HEK293 (cell line): ENCODE measurements around the gene TMEM145.

Source experiments
- CTCF ChIA-PET: fragments of 350-600 bp; formaldehyde crosslinking; extraction: SDS; loops from one replicate; lab custom pipeline; 2021; ENCODE audit warnings: antibody characterized with exemption; lab: Yijun Ruan, JAX
- POLR2A ChIA-PET: fragments of 300-600 bp; formaldehyde crosslinking; extraction: SDS; loops from one replicate; lab custom pipeline; 2020; ENCODE audit warnings: antibody characterized with exemption, inconsistent platforms; lab: Yijun Ruan, JAX
- H3K27ac ChIP-seq: fragments of 200-500 bp; sonication (Bioruptor generic); 2 replicates; pipeline ENCODE4 v1.5.1; 2014; ENCODE audit warnings: low read depth, low read length, control low read depth, inconsistent platforms; ENCODE audit errors: extremely low read depth
- H3K36me3 ChIP-seq, 2 experiments: fragments of 200-500 bp in 1 of 2; sonication (Bioruptor generic) in 1 of 2; 1 replicate in 1 of 2; 2 replicates in 1 of 2; pipeline ENCODE4 v1.5.1; 2014 to 2017; ENCODE audit warnings: inconsistent platforms in 2 of 2, low read length in 2 of 2; ENCODE audit not compliant: control insufficient read depth in 2 of 2, insufficient read depth in 1 of 2
- H3K4me1 ChIP-seq: fragments of 200-500 bp; sonication (Bioruptor generic); 2 replicates; pipeline ENCODE4 v1.5.1; 2014; ENCODE audit warnings: mild to moderate bottlenecking, low read length, inconsistent platforms; ENCODE audit not compliant: control insufficient read depth, insufficient read depth
- H3K4me3 ChIP-seq: 2 replicates; pipeline ENCODE4 v1.5.1; 2011; ENCODE audit warnings: low read depth, mild to moderate bottlenecking, control low read depth, low read length, moderate library complexity
- H3K9me3 ChIP-seq: fragments of 200-500 bp; sonication (Bioruptor generic); 2 replicates; pipeline ENCODE4 v1.5.1; 2014; ENCODE audit warnings: low read depth, low read length, inconsistent platforms; ENCODE audit not compliant: control insufficient read depth, insufficient read depth
- GFI1B ChIP-seq: fragments of 450-650 bp; formaldehyde crosslinking; IDR thresholded peaks from 2 replicates; pipeline ENCODE4 v1.5.1; 2016; ENCODE audit warnings: missing biosample characterization, missing genetic modification characterization
- KLF9 ChIP-seq: fragments of 450-650 bp; formaldehyde crosslinking; IDR thresholded peaks from 2 replicates; pipeline ENCODE4 v1.5.1; 2016; ENCODE audit warnings: missing biosample characterization, missing genetic modification characterization, low read depth
- PRDM1 ChIP-seq: fragments of 450-650 bp; formaldehyde crosslinking; IDR thresholded peaks from 2 replicates; pipeline ENCODE4; 2016; ENCODE audit warnings: missing biosample characterization, missing genetic modification characterization
- RBAK ChIP-seq: fragments of 450-650 bp; formaldehyde crosslinking; IDR thresholded peaks from 2 replicates; pipeline ENCODE4 v1.5.1; 2016; ENCODE audit warnings: missing biosample characterization, missing genetic modification characterization
- REPIN1 ChIP-seq: fragments of 450-650 bp; formaldehyde crosslinking; IDR thresholded peaks from 2 replicates; pipeline ENCODE4 v1.5.1; 2017; ENCODE audit warnings: missing biosample characterization, missing genetic modification characterization, low read depth
- SP2 ChIP-seq: fragments of 450-650 bp; formaldehyde crosslinking; IDR thresholded peaks from 2 replicates; pipeline ENCODE4 v1.5.1; 2016; ENCODE audit warnings: missing biosample characterization, missing genetic modification characterization
- YY2 ChIP-seq: fragments of 450-650 bp; formaldehyde crosslinking; IDR thresholded peaks from 2 replicates; pipeline ENCODE4 v1.5.1; 2016; ENCODE audit warnings: missing biosample characterization, missing genetic modification characterization
- ZBTB20 ChIP-seq: fragments of 450-650 bp; formaldehyde crosslinking; IDR thresholded peaks from 2 replicates; pipeline ENCODE4 v1.5.1; 2016; ENCODE audit warnings: missing biosample characterization, missing genetic modification characterization
- ZBTB48 ChIP-seq: fragments of 450-650 bp; formaldehyde crosslinking; IDR thresholded peaks from 2 replicates; pipeline ENCODE4 v1.5.1; 2016; ENCODE audit warnings: missing biosample characterization, missing genetic modification characterization
- ZNF169 ChIP-seq: fragments of 450-650 bp; formaldehyde crosslinking; IDR thresholded peaks from 2 replicates; pipeline ENCODE4 v1.5.1; 2016; ENCODE audit warnings: missing biosample characterization, missing genetic modification characterization
- ZNF175 ChIP-seq: fragments of 450-650 bp; formaldehyde crosslinking; IDR thresholded peaks from 2 replicates; pipeline ENCODE4 v1.5.1; 2016; ENCODE audit warnings: missing biosample characterization, missing genetic modification characterization
- ZNF184 ChIP-seq: fragments of 450-650 bp; IDR thresholded peaks from 2 replicates; pipeline ENCODE4 v1.5.1; 2018; ENCODE audit warnings: missing biosample characterization, mild to moderate bottlenecking, missing genetic modification characterization
- ZNF239 ChIP-seq: fragments of 450-650 bp; formaldehyde crosslinking; IDR thresholded peaks from 2 replicates; pipeline ENCODE4 v1.5.1; 2016; ENCODE audit warnings: missing biosample characterization, missing genetic modification characterization
- ZNF366 ChIP-seq: fragments of 450-650 bp; formaldehyde crosslinking; conservative IDR thresholded peaks from 2 replicates; pipeline ENCODE4 v1.5.1; 2016; ENCODE audit warnings: missing biosample characterization, missing genetic modification characterization
- TF ChIP-seq, protein P1 (sequence below): fragments of 450-650 bp; formaldehyde crosslinking; IDR thresholded peaks from 2 replicates; pipeline ENCODE4 v1.5.1; 2016; ENCODE audit warnings: missing biosample characterization, missing genetic modification characterization
- TF ChIP-seq, protein P2 (sequence below): fragments of 450-650 bp; formaldehyde crosslinking; IDR thresholded peaks from 2 replicates; pipeline ENCODE4 v1.5.1; 2016; ENCODE audit warnings: missing biosample characterization, missing genetic modification characterization
- TF ChIP-seq, protein P3 (sequence below): fragments of 450-650 bp; formaldehyde crosslinking; IDR thresholded peaks from 2 replicates; pipeline ENCODE4 v1.5.1; 2017; ENCODE audit warnings: missing biosample characterization, missing genetic modification characterization
- TF ChIP-seq, protein P4 (sequence below): fragments of 450-650 bp; formaldehyde crosslinking; IDR thresholded peaks from 2 replicates; pipeline ENCODE4 v1.5.1; 2016; ENCODE audit warnings: missing biosample characterization, missing genetic modification characterization
- TF ChIP-seq, protein P5 (sequence below): fragments of 450-650 bp; formaldehyde crosslinking; IDR thresholded peaks from 2 replicates; pipeline ENCODE4 v1.5.1; 2016; ENCODE audit warnings: missing biosample characterization, missing genetic modification characterization
- TF ChIP-seq, protein P6 (sequence below): fragments of 450-650 bp; formaldehyde crosslinking; IDR thresholded peaks from 2 replicates; pipeline ENCODE4 v1.5.1; 2016; ENCODE audit warnings: missing biosample characterization, missing genetic modification characterization
- TF ChIP-seq, protein P7 (sequence below): fragments of 450-650 bp; formaldehyde crosslinking; IDR thresholded peaks from 2 replicates; pipeline ENCODE4 v1.5.1; 2016; ENCODE audit warnings: missing biosample characterization, missing genetic modification characterization

TMEM145 gene

DNA sequence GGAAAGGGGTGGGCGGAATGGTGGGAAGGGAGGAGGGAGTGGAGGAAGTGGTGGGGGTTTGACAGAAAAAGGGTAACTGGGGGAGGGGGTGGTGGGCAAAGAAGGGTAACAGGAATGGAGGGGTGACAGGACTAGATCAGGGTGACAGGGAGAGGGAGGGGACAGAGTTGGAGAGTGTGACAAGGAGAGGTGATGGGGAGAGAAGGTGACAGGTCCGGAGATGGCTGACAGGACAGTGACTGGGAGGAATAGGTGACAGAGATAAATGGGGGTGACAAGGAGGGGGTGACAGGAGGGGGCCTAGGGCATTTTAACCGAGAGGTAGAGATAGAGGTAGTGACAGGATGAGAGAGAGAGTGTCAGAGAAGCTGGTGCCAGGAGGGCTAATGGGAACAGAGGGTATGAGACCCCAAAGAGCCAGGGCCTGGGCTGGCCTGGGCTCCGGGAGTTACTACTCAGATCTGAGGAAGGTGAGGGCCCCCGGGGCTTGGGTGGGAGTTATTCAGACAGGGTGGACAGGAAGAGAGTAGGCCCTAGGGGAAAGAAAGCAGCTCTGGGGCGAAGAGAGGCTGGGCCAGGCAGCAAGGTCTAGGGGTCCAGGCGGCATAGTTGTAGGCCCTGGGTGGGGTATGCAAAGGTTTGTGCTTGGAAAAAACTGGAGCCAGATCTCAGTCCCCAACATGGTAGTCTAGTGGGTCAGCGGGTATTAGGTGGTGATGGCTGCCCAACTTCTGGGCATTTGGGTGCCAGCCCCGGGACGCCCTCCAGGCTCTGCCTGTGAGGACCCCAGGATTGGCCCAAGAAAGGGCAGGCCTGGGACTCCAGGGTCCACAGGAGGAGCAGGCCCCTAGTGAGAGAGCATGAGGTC, 43.4 kb upstream of the TMEM145 start:
- peaks cover 16% of the 10 kb centered on the region for H3K4me1 ChIP-seq
- no peaks in the 10 kb centered on the region for H3K9me3 ChIP-seq
- peak overlapping the region; percentile 52 for H3K4me3 ChIP-seq
- peaks cover 5 to 35% of the 10 kb centered on the region in 2 experiments for H3K36me3 ChIP-seq
- ChIA-PET CTCF (interaction anchor here (1.3 to 2.7 kb wide), 3 partner anchors 10 to 25 kb away, joined by 3 to 28 read pairs (median 5); no protein-coding TSS in a partner anchor), POLR2A (interaction anchor here (0.5 to 2.7 kb wide), 6 partner anchors 8 to 33 kb away, joined by 3 to 18 read pairs (median 8); partner anchors contain the start of genes GSK3A and PAFAH1B3)
- peak overlapping the region; percentile 60 for H3K27ac ChIP-seq
- TF ChIP-seq, protein P1, sequence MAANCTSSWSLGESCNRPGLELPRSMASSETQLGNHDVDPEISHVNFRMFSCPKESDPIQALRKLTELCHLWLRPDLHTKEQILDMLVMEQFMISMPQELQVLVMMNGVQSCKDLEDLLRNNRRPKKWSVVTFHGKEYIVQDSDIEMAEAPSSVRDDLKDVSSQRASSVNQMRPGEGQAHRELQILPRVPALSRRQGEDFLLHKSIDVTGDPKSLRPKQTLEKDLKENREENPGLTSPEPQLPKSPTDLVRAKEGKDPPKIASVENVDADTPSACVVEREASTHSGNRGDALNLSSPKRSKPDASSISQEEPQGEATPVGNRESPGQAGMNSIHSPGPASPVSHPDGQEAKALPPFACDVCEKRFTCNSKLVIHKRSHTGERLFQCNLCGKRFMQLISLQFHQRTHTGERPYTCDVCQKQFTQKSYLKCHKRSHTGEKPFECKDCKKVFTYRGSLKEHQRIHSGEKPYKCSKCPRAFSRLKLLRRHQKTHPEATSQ (tag by site-specific recombination) = no peak
- no peak for TF ChIP-seq REPIN1 (tag by site-specific recombination)
- TF ChIP-seq, protein P2, sequence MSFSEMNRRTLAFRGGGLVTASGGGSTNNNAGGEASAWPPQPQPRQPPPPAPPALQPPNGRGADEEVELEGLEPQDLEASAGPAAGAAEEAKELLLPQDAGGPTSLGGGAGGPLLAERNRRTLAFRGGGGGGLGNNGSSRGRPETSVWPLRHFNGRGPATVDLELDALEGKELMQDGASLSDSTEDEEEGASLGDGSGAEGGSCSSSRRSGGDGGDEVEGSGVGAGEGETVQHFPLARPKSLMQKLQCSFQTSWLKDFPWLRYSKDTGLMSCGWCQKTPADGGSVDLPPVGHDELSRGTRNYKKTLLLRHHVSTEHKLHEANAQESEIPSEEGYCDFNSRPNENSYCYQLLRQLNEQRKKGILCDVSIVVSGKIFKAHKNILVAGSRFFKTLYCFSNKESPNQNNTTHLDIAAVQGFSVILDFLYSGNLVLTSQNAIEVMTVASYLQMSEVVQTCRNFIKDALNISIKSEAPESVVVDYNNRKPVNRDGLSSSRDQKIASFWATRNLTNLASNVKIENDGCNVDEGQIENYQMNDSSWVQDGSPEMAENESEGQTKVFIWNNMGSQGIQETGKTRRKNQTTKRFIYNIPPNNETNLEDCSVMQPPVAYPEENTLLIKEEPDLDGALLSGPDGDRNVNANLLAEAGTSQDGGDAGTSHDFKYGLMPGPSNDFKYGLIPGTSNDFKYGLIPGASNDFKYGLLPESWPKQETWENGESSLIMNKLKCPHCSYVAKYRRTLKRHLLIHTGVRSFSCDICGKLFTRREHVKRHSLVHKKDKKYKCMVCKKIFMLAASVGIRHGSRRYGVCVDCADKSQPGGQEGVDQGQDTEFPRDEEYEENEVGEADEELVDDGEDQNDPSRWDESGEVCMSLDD (tag by site-specific recombination) = peak; percentile 96
- TF ChIP-seq ZBTB20 (tag by site-specific recombination) = 0 out of 2 replicates have a peak, but pooled peaks have one; percentile 41
- TF ChIP-seq KLF9 = peak; percentile 42; the same call in 1 of the 2 replicates
- 0 out of 2 replicates have a peak, but pooled peaks have one; percentile 39 for TF ChIP-seq ZNF239 (tag by site-specific recombination)
- TF ChIP-seq ZNF175 (tag by site-specific recombination) = 0 out of 2 replicates have a peak, but pooled peaks have one; percentile 59
- no peak for TF ChIP-seq ZNF169 (tag by site-specific recombination)
- TF ChIP-seq, protein P3, sequence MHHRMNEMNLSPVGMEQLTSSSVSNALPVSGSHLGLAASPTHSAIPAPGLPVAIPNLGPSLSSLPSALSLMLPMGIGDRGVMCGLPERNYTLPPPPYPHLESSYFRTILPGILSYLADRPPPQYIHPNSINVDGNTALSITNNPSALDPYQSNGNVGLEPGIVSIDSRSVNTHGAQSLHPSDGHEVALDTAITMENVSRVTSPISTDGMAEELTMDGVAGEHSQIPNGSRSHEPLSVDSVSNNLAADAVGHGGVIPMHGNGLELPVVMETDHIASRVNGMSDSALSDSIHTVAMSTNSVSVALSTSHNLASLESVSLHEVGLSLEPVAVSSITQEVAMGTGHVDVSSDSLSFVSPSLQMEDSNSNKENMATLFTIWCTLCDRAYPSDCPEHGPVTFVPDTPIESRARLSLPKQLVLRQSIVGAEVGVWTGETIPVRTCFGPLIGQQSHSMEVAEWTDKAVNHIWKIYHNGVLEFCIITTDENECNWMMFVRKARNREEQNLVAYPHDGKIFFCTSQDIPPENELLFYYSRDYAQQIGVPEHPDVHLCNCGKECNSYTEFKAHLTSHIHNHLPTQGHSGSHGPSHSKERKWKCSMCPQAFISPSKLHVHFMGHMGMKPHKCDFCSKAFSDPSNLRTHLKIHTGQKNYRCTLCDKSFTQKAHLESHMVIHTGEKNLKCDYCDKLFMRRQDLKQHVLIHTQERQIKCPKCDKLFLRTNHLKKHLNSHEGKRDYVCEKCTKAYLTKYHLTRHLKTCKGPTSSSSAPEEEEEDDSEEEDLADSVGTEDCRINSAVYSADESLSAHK (tag by site-specific recombination) = 0 out of 2 replicates have a peak, but pooled peaks have one; percentile 8
- no peak; the same call in none of the 2 replicates for TF ChIP-seq SP2 (tag by site-specific recombination)
- TF ChIP-seq, protein P4, sequence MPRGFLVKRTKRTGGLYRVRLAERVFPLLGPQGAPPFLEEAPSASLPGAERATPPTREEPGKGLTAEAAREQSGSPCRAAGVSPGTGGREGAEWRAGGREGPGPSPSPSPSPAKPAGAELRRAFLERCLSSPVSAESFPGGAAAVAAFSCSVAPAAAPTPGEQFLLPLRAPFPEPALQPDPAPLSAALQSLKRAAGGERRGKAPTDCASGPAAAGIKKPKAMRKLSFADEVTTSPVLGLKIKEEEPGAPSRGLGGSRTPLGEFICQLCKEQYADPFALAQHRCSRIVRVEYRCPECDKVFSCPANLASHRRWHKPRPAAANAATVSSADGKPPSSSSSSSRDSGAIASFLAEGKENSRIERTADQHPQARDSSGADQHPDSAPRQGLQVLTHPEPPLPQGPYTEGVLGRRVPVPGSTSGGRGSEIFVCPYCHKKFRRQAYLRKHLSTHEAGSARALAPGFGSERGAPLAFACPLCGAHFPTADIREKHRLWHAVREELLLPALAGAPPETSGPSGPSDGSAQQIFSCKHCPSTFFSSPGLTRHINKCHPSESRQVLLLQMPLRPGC (tag by site-specific recombination) = no peak
- TF ChIP-seq, protein P5, sequence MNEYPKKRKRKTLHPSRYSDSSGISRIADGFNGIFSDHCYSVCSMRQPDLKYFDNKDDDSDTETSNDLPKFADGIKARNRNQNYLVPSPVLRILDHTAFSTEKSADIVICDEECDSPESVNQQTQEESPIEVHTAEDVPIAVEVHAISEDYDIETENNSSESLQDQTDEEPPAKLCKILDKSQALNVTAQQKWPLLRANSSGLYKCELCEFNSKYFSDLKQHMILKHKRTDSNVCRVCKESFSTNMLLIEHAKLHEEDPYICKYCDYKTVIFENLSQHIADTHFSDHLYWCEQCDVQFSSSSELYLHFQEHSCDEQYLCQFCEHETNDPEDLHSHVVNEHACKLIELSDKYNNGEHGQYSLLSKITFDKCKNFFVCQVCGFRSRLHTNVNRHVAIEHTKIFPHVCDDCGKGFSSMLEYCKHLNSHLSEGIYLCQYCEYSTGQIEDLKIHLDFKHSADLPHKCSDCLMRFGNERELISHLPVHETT (tag by site-specific recombination) = 0 out of 2 replicates have a peak, but pooled peaks have one; percentile 27
- TF ChIP-seq ZNF366 (tag by site-specific recombination) = peak; percentile 78
- TF ChIP-seq ZBTB48 (tag by site-specific recombination) = peak; percentile 45; the same call in 1 of the 2 replicates
- peak; percentile 51; the same call in 1 of the 2 replicates for TF ChIP-seq RBAK
- TF ChIP-seq PRDM1 (tag by site-specific recombination) = peak; percentile 91
- TF ChIP-seq YY2 = peak; percentile 37; the same call in 1 of the 2 replicates
- no peak for TF ChIP-seq GFI1B
- TF ChIP-seq, protein P6, sequence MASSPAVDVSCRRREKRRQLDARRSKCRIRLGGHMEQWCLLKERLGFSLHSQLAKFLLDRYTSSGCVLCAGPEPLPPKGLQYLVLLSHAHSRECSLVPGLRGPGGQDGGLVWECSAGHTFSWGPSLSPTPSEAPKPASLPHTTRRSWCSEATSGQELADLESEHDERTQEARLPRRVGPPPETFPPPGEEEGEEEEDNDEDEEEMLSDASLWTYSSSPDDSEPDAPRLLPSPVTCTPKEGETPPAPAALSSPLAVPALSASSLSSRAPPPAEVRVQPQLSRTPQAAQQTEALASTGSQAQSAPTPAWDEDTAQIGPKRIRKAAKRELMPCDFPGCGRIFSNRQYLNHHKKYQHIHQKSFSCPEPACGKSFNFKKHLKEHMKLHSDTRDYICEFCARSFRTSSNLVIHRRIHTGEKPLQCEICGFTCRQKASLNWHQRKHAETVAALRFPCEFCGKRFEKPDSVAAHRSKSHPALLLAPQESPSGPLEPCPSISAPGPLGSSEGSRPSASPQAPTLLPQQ = no peak
- TF ChIP-seq ZNF184 (tag by site-specific recombination) = no peak
- TF ChIP-seq, protein P7, sequence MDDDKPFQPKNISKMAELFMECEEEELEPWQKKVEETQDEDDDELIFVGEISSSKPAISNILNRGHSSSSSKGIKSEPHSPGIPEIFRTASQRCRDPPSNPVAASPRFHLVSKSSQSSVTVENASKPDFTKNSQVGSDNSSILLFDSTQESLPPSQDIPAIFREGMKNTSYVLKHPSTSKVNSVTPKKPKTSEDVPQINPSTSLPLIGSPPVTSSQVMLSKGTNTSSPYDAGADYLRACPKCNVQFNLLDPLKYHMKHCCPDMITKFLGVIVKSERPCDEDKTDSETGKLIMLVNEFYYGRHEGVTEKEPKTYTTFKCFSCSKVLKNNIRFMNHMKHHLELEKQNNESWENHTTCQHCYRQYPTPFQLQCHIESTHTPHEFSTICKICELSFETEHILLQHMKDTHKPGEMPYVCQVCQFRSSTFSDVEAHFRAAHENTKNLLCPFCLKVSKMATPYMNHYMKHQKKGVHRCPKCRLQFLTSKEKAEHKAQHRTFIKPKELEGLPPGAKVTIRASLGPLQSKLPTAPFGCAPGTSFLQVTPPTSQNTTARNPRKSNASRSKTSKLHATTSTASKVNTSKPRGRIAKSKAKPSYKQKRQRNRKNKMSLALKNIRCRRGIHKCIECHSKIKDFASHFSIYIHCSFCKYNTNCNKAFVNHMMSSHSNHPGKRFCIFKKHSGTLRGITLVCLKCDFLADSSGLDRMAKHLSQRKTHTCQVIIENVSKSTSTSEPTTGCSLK (tag by site-specific recombination) = no peak
